ENCODE measurements around the gene PCA3. TPM values are rescaled to one million over a fixed set of nuclear protein-coding genes. Genes with fewer than 3 reads are reported as not detected.

The PCA3 gene
- total RNA-seq, 1 experiment from 2014 or later = not detected

DNA sequence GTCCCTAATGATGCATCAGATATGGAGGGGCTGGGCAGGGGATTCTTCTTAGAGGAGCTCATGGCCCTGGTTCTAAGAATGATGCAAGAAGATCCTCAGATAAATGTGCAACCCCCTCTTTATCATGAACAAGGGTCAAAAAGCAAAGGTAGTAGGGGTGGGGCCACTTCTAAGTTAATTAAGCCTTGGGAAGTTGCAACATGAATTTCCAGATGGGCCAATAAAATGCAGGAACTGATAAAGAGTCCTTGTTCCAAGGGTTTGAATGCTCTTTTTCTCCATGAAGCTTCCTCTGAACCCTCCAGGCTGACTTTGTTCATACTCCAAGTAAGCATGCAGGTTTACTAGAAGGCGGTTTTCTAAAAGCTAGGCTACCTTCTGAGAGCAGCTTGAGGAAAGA is 25.6 kb downstream of the PCA3 start:
- intact Hi-C loops (cut with micrococcal nuclease) = no loop called here
- ChIA-PET RAD21 (ENCODE audit: low non-redundant PET in 1 of 2, low total read pairs in 2 of 2, uncharacterized antibody in 2 of 2, unreplicated experiment in 2 of 2) (no interaction called here), CTCF (no interaction called here), POLR2A (no interaction called here)
- H3K4me1 ChIP-seq (ENCODE audit: control insufficient read depth in 1 of 2, insufficient read depth in 2 of 2, low read length in 2 of 2) = no peaks in the 10 kb centered on the region
- H3K4me3 ChIP-seq (replicated peaks in 1 of 2; ENCODE audit: low read depth in 1 of 2, low read length in 2 of 2) = no peak overlapping the region
- H3K27me3 ChIP-seq (ENCODE audit: insufficient read depth, low read length) = no peaks in the 10 kb centered on the region
- no TSS peak for BruUV-seq (replicated peaks)
- no peaks in the 10 kb centered on the region for H3K79me2 ChIP-seq (ENCODE audit: insufficient read depth, low read length)
- H3K4me2 ChIP-seq (ENCODE audit: low read length) = no peak overlapping the region
- no peaks in the 10 kb centered on the region for H3K9me2 ChIP-seq (ENCODE audit: insufficient read depth)
- no peak overlapping the region for H3K27ac ChIP-seq (ENCODE audit: low read depth, low read length)
- H4K20me1 ChIP-seq (ENCODE audit: insufficient read depth) = no peaks in the 10 kb centered on the region
- ATAC-seq (no peak), DNase-seq (ENCODE audit: low read depth, low spot score) (no peak)
- TF ChIP-seq SP1 (IDR thresholded peaks at IDR 0.05; ENCODE audit: low read depth) (no peak), TCF7L2 (IDR thresholded peaks at IDR 0.05; ENCODE audit: borderline replicate concordance, extremely low read depth, insufficient read depth, insufficient read length) (no peak), CEBPB (IDR thresholded peaks at IDR 0.05; ENCODE audit: low read depth) (no peak), CBX3 (IDR thresholded peaks at IDR 0.05; ENCODE audit: low read depth) (no peak), ELF1 (IDR thresholded peaks at IDR 0.05; ENCODE audit: borderline replicate concordance, low read depth) (no peak), YY1 (IDR thresholded peaks at IDR 0.05; ENCODE audit: extremely low read depth, insufficient replicate concordance, low read depth, low read length) (no peak), FOSL1 (IDR thresholded peaks at IDR 0.05; ENCODE audit: low read depth) (no peak), RAD21 (IDR thresholded peaks at IDR 0.05; ENCODE audit: low read depth) (no peak), EGR1 (IDR thresholded peaks at IDR 0.05; ENCODE audit: low read depth) (no peak), EZH2 (IDR thresholded peaks at IDR 0.05) (no peak)
- TF ChIP-seq, protein P1, sequence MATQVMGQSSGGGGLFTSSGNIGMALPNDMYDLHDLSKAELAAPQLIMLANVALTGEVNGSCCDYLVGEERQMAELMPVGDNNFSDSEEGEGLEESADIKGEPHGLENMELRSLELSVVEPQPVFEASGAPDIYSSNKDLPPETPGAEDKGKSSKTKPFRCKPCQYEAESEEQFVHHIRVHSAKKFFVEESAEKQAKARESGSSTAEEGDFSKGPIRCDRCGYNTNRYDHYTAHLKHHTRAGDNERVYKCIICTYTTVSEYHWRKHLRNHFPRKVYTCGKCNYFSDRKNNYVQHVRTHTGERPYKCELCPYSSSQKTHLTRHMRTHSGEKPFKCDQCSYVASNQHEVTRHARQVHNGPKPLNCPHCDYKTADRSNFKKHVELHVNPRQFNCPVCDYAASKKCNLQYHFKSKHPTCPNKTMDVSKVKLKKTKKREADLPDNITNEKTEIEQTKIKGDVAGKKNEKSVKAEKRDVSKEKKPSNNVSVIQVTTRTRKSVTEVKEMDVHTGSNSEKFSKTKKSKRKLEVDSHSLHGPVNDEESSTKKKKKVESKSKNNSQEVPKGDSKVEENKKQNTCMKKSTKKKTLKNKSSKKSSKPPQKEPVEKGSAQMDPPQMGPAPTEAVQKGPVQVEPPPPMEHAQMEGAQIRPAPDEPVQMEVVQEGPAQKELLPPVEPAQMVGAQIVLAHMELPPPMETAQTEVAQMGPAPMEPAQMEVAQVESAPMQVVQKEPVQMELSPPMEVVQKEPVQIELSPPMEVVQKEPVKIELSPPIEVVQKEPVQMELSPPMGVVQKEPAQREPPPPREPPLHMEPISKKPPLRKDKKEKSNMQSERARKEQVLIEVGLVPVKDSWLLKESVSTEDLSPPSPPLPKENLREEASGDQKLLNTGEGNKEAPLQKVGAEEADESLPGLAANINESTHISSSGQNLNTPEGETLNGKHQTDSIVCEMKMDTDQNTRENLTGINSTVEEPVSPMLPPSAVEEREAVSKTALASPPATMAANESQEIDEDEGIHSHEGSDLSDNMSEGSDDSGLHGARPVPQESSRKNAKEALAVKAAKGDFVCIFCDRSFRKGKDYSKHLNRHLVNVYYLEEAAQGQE (IDR thresholded peaks at IDR 0.05; ENCODE audit: low read depth) = no peak
- no peaks in the 10 kb centered on the region for H3K9me3 ChIP-seq (ENCODE audit: control insufficient read depth in 1 of 2, insufficient read depth in 1 of 2, low read depth in 1 of 2, low read length in 2 of 2)
- H2AFZ ChIP-seq (ENCODE audit: low read depth, low read length, poor library complexity, severe bottlenecking) = no peak overlapping the region
- no peaks in the 10 kb centered on the region for H3K36me3 ChIP-seq (ENCODE audit: control insufficient read depth in 1 of 2, insufficient read depth in 2 of 2, low read length in 2 of 2)
- no peak overlapping the region for H3K9ac ChIP-seq (ENCODE audit: low read length)
